WTC11 (cell line): Measurements from ENCODE around the gene LRTM2. TPM values are rescaled to one million over a fixed set of nuclear protein-coding genes. Genes with fewer than 3 reads are reported as not detected.

Experiments
- ATAC-seq: fragments of 200-7000 bp; cut with Tn5 transposase; 2 replicates; pipeline ENCODE4 v1.10.0; 2021; ENCODE audit warnings: mild to moderate bottlenecking, moderate library complexity
- CTCF ChIA-PET: fragments of 300-600 bp; sonication (Branson Sonifier 250); formaldehyde crosslinking; loops from one replicate; lab custom pipeline; 2021; ENCODE audit warnings: antibody characterized with exemption; lab: Charles Lee
- POLR2A ChIA-PET: fragments of 350-600 bp; sonication (Branson Sonifier 250); formaldehyde crosslinking; loops from one replicate; lab custom pipeline; 2021; ENCODE audit warnings: antibody characterized with exemption; lab: Charles Lee
- DNase-seq: peaks from one replicate; pipeline ENCODE4 v3.0.0; 2021; ENCODE audit warnings: low spot score
- H3K27ac Mint-ChIP-seq: 2 replicates; pipeline ENCODE4 v1.8.0; 2021; ENCODE audit warnings: mixed read lengths
- H3K27me3 Mint-ChIP-seq: 2 replicates; pipeline ENCODE4 v1.8.0; 2021; ENCODE audit warnings: low read depth, mild to moderate bottlenecking, moderate library complexity, mixed read lengths
- H3K36me3 Mint-ChIP-seq: 2 replicates; pipeline ENCODE4 v1.8.0; 2021; ENCODE audit warnings: mixed read lengths
- H3K4me1 Mint-ChIP-seq: 2 replicates; pipeline ENCODE4 v1.8.0; 2022; ENCODE audit warnings: mixed read lengths
- H3K4me3 Mint-ChIP-seq: 2 replicates; pipeline ENCODE4 v1.8.0; 2021; ENCODE audit warnings: mild to moderate bottlenecking, moderate library complexity, mixed read lengths
- H3K9me3 Mint-ChIP-seq: 2 replicates; pipeline ENCODE4 v1.8.0; 2021; ENCODE audit warnings: mixed read lengths
- AR ChIP-seq: fragments of 250-450 bp; sonication (Bioruptor Pico); IDR thresholded peaks from 2 replicates; pipeline ENCODE4 v1.9.0; 2021; ENCODE audit warnings: mild to moderate bottlenecking
- ATF6 ChIP-seq: sonication (generic); formaldehyde crosslinking; IDR thresholded peaks from 2 replicates; pipeline ENCODE4 v1.8.1; 2023; ENCODE audit warnings: mild to moderate bottlenecking, missing genetic modification reagents
- CREB1 ChIP-seq: sonication (generic); formaldehyde crosslinking; IDR thresholded peaks from 2 replicates; pipeline ENCODE4 v1.8.0; 2023; ENCODE audit warnings: mild to moderate bottlenecking, missing genetic modification reagents
- FOXP4 ChIP-seq: sonication (generic); formaldehyde crosslinking; IDR thresholded peaks from 2 replicates; pipeline ENCODE4 v1.8.0; 2022; ENCODE audit warnings: mild to moderate bottlenecking, missing genetic modification reagents
- NR2C2 ChIP-seq: sonication (generic); formaldehyde crosslinking; IDR thresholded peaks from 2 replicates; pipeline ENCODE4 v1.8.0; 2022; ENCODE audit warnings: mild to moderate bottlenecking, missing genetic modification reagents
- SMAD4 ChIP-seq: sonication (generic); formaldehyde crosslinking; IDR thresholded peaks from 2 replicates; pipeline ENCODE4 v1.8.0; 2022; ENCODE audit warnings: mild to moderate bottlenecking, missing genetic modification reagents
- SP1 ChIP-seq: sonication (generic); formaldehyde crosslinking; conservative IDR thresholded peaks from 2 replicates; pipeline ENCODE4 v1.8.1; 2022; ENCODE audit warnings: missing genetic modification reagents
- TCF7 ChIP-seq: sonication (generic); formaldehyde crosslinking; IDR thresholded peaks from 2 replicates; pipeline ENCODE4 v1.8.0; 2022; ENCODE audit warnings: mild to moderate bottlenecking, low read depth, missing genetic modification reagents, moderate library complexity
- ZBTB21 ChIP-seq: sonication (generic); formaldehyde crosslinking; IDR thresholded peaks from 2 replicates; pipeline ENCODE4 v1.8.1; 2023; ENCODE audit warnings: mild to moderate bottlenecking, missing genetic modification reagents, borderline replicate concordance
- ZMAT4 ChIP-seq: fragments of 250-450 bp; sonication (Bioruptor Pico); IDR thresholded peaks from 2 replicates; pipeline ENCODE4 v1.9.0; 2021; ENCODE audit warnings: mild to moderate bottlenecking
- ZNF263 ChIP-seq: sonication (generic); formaldehyde crosslinking; IDR thresholded peaks from 2 replicates; pipeline ENCODE4 v1.8.1; 2022; ENCODE audit warnings: low read depth, mild to moderate bottlenecking, moderate library complexity, missing genetic modification reagents
- ZNF281 ChIP-seq: sonication (generic); formaldehyde crosslinking; IDR thresholded peaks from 2 replicates; pipeline ENCODE4 v1.8.0; 2023; ENCODE audit warnings: mild to moderate bottlenecking, missing genetic modification reagents
- ZNF423 ChIP-seq: fragments of 250-450 bp; sonication (Bioruptor Pico); IDR thresholded peaks from 2 replicates; pipeline ENCODE4 v2.1.2; 2022; ENCODE audit warnings: mild to moderate bottlenecking, moderate library complexity
- ZNF425 ChIP-seq: fragments of 250-450 bp; sonication (Bioruptor Pico); conservative IDR thresholded peaks from 2 replicates; pipeline ENCODE4 v1.9.0; 2021; ENCODE audit warnings: mild to moderate bottlenecking
- ZSCAN18 ChIP-seq: fragments of 250-450 bp; sonication (Bioruptor Pico); IDR thresholded peaks from 2 replicates; pipeline ENCODE4 v2.1.2; 2022; ENCODE audit warnings: mild to moderate bottlenecking, moderate library complexity
- total RNA-seq: library from RNA; stranded (reverse); gene quantifications from 3 replicates; pipeline ENCODE4 v1.2.3, GENCODE V29; 2021

Gene LRTM2
- total RNA-seq, 1 experiment from 2014 or later = 0.66 TPM

- peaks cover 8% of the 10 kb centered on the region; the same call in 1 of the 2 replicates for H3K27me3 Mint-ChIP-seq
- no peak for DNase-seq
- peaks cover 6% of the 10 kb centered on the region for H3K4me1 Mint-ChIP-seq
- no peaks in the 10 kb centered on the region for H3K9me3 Mint-ChIP-seq
- ATAC-seq = no peak
- POLR2A ChIA-PET = no interaction called here
- CTCF ChIA-PET = interaction anchor here (1.0 kb wide), 1 partner anchor 112 kb away, joined by 3 read pairs; no protein-coding TSS in a partner anchor
- no peaks in the 10 kb centered on the region for H3K36me3 Mint-ChIP-seq
- TF ChIP-seq ZNF263 (CRISPR knock-in tag) = no peak
- no peak overlapping the region for H3K27ac Mint-ChIP-seq
- no peak overlapping the region for H3K4me3 Mint-ChIP-seq
Measured at GRCh38 chr12:1827826-1828805, 7.8 kb downstream of the LRTM2 start.

- ChIA-PET POLR2A (no interaction called here), CTCF (interaction anchor here (1.0 kb wide), 1 partner anchor 111 kb away, joined by 3 read pairs; no protein-coding TSS in a partner anchor)
- Mint-ChIP-seq H3K4me1 (peaks cover 6% of the 10 kb centered on the region), H3K9me3 (no peaks in the 10 kb centered on the region), H3K4me3 (no peak overlapping the region), H3K27me3 (peaks cover 8% of the 10 kb centered on the region; the same call in 1 of the 2 replicates), H3K36me3 (no peaks in the 10 kb centered on the region), H3K27ac (no peak overlapping the region)
- no peak for ATAC-seq
- no peak for DNase-seq
- TF ChIP-seq ZNF425 (CRISPR knock-in tag) = no peak
- TF ChIP-seq CREB1 (CRISPR knock-in tag) = no peak
- no peak for TF ChIP-seq ATF6 (CRISPR knock-in tag)
- no peak for TF ChIP-seq ZBTB21
- no peak for TF ChIP-seq TCF7 (CRISPR knock-in tag)
- TF ChIP-seq ZMAT4 (CRISPR knock-in tag) = no peak
- no peak for TF ChIP-seq ZNF263 (CRISPR knock-in tag)
- no peak for TF ChIP-seq ZSCAN18 (CRISPR knock-in tag)
- no peak for TF ChIP-seq ZNF281 (CRISPR knock-in tag)
- no peak for TF ChIP-seq FOXP4 (CRISPR knock-in tag)
- no peak for TF ChIP-seq ZNF423 (CRISPR knock-in tag)
- TF ChIP-seq AR = no peak
- TF ChIP-seq NR2C2 (CRISPR knock-in tag) = no peak
- no peak for TF ChIP-seq SP1
- no peak for TF ChIP-seq SMAD4 (CRISPR knock-in tag)
Measured at GRCh38 chr12:1828856-1829255, 8.5 kb downstream of the LRTM2 start.
